CD4-positive, alpha-beta T cell treated with Interleukin-15 for 4 hours (primary cell): ENCODE data around the gene PTPRN2.
"Not testable (repeated sequence)": the region's sequence is repeated elsewhere in the genome, so short reads cannot be mapped to it uniquely, and the experiment has no call there.

Experiments used
- DNase-seq: peaks from one replicate; pipeline ENCODE4 v3.0.0-alpha.2; 2020; ENCODE audit warnings: low spot score

The PTPRN2 gene

DNA sequence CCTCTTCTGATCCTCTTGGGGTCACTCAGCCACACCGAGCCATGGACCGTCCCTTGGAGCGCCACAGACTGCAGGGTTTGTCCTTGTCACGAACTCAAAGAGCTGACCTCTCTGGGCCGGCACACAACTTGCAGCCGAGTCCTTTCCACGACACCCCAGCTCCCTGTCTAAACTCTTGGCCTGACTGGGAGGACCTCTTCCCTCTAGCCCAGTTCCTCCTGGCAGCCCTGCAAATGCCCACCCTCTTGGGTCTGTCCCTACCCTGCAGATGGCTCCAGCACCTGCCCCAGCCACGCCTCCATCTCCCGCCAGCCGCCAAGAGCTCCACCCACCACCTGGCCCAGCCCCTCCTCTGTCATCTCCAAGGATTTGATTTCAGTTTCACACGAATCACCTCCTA lies 911.6 kb downstream of the PTPRN2 start:
- no peak for DNase-seq

DNA sequence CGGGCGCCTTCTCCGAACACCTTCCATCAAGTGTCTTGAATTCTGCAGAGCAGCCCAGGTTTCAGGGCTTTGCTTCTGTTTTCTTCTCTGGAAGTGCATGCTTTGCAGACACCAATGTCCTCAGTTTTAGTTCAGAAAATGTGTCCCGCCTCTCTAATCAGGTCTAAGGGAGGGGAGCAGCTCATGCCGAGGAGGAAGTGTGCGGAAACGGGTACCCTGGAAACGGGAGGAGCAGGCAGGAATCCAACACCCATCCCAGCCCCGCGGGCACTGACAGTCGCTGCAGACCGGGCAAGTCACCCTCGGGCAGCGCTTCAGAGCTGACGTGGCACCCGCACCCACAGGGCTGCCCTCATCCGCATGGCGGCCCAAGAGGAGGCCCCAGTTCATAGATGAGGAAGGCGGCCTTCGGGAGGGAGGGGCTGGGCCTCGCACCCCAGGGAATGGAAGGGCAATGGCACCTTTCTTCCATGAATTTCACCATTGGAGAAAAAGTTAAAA lies 912.1 kb downstream of the PTPRN2 start:
- DNase-seq: no peak

DNA sequence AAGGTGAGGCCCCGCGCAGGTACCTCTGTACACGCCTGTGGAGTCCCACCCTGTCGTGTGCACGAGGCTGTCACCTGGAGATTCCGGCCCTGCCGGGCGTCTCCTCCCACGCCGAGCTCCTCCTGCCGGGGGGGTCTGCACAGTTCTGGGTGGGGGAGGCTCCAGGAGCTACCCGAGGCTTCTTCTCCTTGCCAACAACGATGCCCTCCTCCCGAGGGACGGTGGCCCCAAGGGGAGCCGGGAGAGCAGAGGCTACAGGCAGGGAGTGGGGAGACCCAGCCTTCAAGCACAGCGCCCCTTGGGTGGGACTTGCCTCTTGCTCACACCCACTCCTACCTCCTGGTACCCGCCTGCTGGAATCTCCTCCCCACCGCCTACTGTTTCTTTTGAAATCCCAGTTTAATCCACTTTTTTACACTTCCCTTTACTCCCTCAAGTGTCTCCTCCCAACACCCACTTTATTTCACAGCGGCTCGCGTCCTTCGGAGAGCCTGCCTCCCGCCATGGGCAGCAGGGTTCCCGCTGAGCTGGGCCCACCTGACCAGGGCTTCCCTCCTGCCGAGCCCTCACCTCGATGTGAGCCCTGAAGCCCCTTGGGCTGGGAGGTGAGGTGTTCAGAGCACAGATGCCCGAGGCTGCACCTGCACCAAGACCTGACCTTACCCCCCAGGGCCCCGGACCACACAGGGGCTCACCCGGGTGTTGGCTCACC lies 912.8 kb downstream of the PTPRN2 start:
- DNase-seq: no peak

DNA sequence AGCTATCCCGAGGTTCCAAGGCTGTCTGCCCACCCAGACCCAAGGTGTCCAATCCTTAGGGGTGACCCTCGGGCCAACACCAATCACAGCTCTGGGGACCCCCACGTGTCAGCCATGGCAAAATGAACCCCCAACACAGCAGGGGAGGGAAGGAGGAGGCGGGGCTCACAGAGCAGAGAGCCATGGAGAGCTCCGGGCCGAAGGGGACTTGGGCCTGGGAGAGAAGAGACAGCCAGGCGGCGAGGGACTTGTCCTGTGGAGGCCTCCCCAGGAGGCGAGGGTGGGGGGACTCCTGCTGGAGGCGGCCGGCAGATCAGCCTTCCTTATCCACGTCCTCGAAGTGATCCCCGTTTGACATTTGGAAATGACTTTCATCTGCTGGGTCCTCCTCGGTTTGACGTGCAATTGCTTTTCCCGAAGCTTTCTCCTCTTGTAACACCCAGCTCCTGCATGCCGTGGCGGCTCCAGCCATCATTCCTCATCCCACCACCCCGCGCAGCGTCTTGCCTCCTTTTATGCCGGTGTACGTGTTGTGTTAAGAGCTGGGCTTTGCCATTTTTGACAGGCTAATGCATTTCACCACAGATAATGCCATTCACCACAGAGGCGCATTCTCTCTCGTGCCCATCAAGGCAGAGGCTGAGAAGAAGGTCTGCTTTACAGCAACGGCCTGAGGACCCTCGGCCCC lies 913.5 kb downstream of the PTPRN2 start:
- no peak for DNase-seq

DNA sequence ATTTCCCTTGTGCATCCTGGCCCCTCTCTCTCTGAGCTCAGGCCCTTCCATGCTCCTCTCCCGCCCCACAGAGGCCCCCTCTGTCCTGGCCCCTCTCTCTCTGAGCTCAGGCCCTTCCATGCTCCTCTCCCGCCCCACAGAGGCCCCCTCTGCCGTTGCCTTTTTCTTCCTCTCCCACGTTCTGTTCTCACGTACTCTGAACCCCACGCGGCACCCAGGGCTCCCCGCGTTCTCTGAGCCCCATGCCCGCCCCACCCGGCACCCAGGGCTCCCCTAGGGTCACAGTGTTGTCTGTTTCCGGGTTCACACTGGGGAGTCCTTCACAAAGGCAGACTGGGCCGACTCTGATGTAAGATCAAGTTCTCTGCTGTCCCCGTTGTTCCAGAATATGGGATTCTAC lies 914.0 kb downstream of the PTPRN2 start:
- DNase-seq: no peak

GRCh38 chr7:157671358-157672255 lies 916.0 kb downstream of the PTPRN2 start:
- DNase-seq: no peak

DNA sequence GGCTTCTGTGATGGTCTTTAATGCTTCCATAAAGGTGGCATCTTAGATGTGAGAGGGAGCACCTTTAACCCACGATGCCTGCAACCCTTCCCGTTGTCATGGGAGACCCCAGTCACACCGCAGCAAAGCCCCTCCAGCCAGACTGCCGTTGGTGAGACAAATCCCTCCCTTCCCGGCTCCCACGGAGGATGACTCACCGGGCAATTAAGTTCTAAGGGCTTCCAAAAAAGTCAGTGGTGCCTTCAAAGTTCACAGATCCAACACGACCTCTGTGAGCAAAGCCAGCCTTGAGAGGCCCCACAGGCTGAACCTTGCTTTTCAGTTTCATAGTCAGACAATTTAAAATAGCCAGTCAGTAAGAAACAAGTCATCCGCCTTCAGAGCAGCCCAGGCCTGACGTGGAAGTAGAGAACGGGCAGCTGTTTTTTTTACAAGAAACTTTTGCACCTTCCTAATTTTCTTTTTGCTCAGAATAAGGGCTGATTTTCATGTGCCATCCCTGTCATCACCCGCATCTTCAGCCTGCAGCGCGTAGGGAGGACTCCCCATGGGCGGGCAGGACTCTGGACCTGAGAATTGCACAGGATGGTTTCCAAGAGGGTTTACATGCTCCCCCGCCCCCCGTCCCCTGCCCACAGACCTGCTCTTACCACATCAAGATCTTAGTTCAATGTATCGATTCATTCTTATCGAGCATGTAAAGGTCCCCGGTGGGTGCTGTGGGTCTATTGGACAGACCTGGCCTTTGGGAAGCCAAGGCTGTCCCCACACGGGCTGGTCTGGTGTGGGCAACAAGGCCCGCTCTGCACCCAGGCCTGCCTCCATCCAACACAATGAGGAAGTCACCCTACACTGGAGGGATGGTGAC lies 916.9 kb downstream of the PTPRN2 start:
- no peak for DNase-seq

DNA sequence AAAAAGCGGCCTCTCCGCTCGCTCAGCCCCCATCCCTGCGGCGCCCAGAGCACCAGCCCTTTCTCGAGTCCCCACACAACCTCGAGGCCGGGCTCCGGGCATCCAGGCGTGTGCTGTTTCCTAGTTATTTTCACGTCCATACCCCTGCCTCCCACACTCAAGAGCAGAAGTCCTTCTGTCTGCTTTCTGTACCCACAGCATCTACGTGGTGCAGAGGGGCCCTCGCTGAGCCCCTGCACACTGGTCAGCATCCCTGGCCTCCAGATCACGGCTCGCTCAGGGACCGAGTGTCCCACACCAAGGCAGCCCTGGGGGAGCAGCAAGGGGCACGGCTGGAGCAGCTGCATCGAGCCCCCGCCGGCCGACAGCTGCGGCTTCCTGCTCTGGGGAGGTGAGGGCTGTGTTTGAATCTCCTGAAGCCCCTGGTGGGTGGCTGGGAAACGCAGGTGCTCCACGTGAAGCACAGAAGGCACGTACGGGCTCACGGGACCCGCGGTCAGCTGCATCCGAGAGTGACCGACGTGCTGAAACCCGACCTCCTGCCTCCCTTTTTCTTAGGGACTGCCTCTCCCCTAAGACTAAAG lies 917.8 kb downstream of the PTPRN2 start:
- DNase-seq: no peak

GRCh38 chr7:157668884-157669767 lies 918.5 kb downstream of the PTPRN2 start:
- no peak for DNase-seq

GRCh38 chr7:157668221-157668883 lies 919.3 kb downstream of the PTPRN2 start:
- no peak for DNase-seq

DNA sequence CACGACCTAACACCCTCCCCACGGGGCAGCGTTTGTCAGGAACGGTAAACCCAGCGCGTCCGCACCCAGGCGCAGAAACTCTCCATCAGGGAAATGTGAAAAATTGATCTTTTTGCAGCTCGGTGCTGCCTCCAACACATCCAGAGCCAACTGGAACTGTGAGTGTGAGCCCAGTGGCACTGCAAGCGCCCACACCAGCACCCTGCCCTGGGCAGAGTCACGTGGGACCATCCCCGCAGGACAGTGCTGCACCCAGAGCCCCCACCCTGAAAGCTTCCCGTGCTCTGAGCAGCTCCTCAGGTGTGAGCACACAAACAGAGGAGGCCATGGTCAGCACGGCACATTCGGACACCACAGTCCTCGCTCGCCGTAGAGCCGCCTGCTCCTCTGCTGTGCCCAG lies 919.9 kb downstream of the PTPRN2 start:
- DNase-seq: no peak

DNA sequence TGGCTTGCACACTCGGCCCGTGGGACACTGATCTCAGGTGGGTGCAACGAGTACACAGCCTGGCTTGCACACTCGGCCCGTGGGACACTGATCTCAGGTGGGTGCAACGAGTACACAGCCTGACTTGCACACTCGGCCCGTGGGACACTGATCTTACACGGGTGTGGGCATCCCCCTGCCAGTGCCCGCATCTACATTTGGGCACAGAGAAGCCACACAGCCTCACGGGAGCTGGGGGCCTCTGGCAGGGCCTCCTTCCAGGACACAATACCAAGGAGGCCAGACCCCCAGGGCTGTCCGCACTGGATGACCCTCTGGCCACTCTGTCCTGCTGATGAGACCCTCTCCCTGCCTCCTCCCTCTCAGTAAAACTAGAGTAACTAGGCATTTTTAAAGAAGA lies 920.4 kb downstream of the PTPRN2 start:
- DNase-seq: no peak

GRCh38 chr7:157666530-157667040 lies 921.0 kb downstream of the PTPRN2 start:
- DNase-seq: no peak

GRCh38 chr7:157665634-157665988 lies 922.0 kb downstream of the PTPRN2 start:
- DNase-seq: not testable (repeated sequence)

DNA sequence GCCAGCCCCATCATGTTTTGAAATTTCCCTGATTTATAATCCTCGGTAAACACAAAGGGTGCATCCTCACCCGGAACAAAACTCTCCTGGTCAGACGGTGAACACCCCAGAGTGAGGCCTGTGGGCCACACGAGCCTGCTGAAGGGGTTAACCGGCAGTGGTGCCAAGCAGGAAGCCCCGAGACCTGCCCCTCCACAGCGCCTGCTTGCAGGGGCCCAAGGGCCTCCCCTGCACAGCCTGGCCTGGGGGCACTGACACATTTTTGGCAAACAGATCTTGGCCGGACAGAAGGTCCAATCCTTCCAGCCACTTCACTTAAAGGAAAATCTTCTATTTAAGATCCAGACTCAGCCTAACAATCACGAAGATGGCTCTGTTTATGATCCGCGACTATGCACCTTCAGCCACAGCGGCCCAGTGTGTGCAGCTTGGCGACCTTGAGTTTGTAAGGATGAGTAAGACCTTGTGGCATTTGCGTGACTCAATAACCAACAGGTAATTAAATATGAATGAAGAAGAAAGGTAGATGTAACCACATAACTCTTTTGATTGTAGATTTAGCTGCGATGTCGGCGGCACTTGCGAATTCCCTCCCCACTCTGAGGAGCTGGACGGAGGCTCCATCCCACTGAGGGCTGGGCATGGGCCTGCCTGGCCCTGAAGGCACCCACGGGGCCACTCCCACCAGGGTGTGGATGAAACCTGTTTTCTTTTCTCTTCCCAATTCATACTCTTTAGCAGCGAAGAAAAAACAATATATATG lies 922.6 kb downstream of the PTPRN2 start:
- DNase-seq: no peak

DNA sequence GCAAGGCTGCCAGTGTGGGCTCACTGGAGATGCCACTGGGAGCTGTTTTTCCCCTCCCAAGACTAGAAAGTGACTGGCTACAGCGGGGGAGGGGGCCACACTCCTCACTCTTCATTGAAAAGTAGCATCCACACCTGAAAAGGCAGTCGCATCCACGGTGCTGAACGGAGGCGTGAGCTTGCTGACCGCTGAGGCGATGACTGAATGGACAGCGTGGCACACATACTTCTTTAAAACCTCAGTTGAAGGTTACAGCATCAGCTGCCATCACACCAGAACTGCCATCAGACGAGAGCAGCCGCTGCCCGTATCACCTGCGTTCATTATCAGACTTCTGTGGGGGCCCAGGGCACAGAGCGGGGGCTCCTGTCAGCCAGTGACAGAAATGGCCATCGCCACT lies 923.6 kb downstream of the PTPRN2 start:
- no peak for DNase-seq

DNA sequence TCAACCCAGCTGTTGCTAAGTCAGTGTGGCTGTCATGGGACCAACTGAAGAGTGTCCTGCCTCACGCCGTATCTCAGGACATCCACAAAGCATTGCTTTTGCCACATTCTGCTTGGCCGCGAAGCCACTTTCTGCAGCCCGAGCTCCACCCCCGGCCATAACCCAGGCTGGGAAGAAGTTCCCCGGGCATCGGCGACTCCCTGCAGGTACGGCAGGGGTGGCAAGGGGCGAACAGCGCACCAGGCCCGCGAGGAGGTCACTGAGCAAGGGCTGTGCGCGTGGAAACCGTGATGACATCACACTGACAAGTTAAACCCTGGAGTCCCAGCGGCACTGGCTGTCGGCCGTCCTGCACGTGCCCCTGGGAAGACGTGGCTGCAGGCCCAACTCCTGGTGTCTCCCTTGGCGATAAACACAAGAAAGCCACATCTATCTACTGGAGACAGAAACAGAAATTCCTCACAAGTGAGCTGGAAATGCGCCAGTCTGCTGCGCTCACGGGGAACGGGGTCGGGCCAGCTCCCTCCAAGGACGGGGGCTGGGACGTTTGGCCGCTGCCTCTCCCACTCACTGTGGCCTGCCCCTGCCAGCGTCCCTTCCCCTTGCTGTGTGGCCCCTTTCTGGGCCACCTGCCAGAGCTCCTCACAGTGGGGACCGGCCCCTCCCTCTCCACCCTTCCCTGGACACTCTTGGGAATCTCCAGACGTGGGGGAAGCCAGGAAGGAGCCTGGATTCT lies 924.5 kb downstream of the PTPRN2 start:
- no peak for DNase-seq
